ENCODE results near the gene TRPV5. TPM values are rescaled to one million over a fixed set of nuclear protein-coding genes. Genes with fewer than 3 reads are reported as not detected.

Gene TRPV5
- total and polyA plus RNA-seq, 2 of the 8 experiments (the other 6 are each of a cell fraction or from before 2014, with no cell fraction given): 0.03 TPM; not detected in 1

- H3K9me3 ChIP-seq (ENCODE audit: insufficient read depth in 2 of 2, low read depth in 1 of 2, low read length in 1 of 2): no peaks in the 10 kb centered on the region
- DNase-seq (ENCODE audit: low read depth in 1 of 2, low spot score in 2 of 2) (no peak), FAIRE-seq (no peak)
- ChIA-PET POLR2A (ENCODE audit: partially characterized antibody) (interaction anchor here (1.2 kb wide), 1 partner anchor 13 kb away, joined by 3 read pairs; no protein-coding TSS in a partner anchor), CTCF (ENCODE audit: partially characterized antibody) (interaction anchor here (0.8 to 4.4 kb wide), 14 partner anchors 7 to 70 kb away, joined by 3 to 36 read pairs (median 6); partner anchors contain the start of gene KEL)
- H3K27me3 ChIP-seq (replicated peaks in 1 of 4; ENCODE audit: control insufficient read depth in 3 of 4, extremely low read depth in 1 of 4, insufficient read depth in 3 of 4, low read length in 3 of 4): no peaks in the 10 kb centered on the region; a peak in 2 of 7 replicates
- no peak overlapping the region for H4K8ac ChIP-seq (ENCODE audit: extremely low read depth, insufficient read depth, low read length)
- H2BK15ac ChIP-seq (ENCODE audit: low read length): no peak overlapping the region
- no peaks in the 10 kb centered on the region for H3K36me3 ChIP-seq (ENCODE audit: control insufficient read depth in 2 of 4, insufficient read depth in 4 of 4, low read length in 3 of 4)
- H3K56ac ChIP-seq (replicated peaks; ENCODE audit: insufficient read length, low read depth, low read length): no peak overlapping the region
- no peaks in the 10 kb centered on the region for H3K79me1 ChIP-seq (ENCODE audit: low read depth, low read length)
- no peak overlapping the region for H2BK12ac ChIP-seq (ENCODE audit: low read depth, low read length)
- H2BK20ac ChIP-seq (ENCODE audit: low read length): no peak overlapping the region
- H4K20me1 ChIP-seq (replicated peaks in 1 of 2; ENCODE audit: control insufficient read depth in 1 of 2, insufficient read depth in 2 of 2, low read length in 2 of 2): no peaks in the 10 kb centered on the region
- H4K91ac ChIP-seq (replicated peaks; ENCODE audit: insufficient read length, low read length): no peak overlapping the region
- no peak overlapping the region for H3K23ac ChIP-seq (ENCODE audit: insufficient read length)
- no peak overlapping the region for H2BK120ac ChIP-seq (replicated peaks; ENCODE audit: low read depth, low read length)
- H4K5ac ChIP-seq (ENCODE audit: insufficient read length, low read depth, low read length): no peak overlapping the region
- no peak overlapping the region for H3K18ac ChIP-seq (ENCODE audit: extremely low read depth, low read length)
- TF ChIP-seq EZH2 (IDR thresholded peaks at IDR 0.05; ENCODE audit: low read depth, low read length, severe bottlenecking) (no peak), CEBPB (IDR thresholded peaks at IDR 0.05; ENCODE audit: low read depth, low read length) (no peak), RBBP5 (IDR thresholded peaks at IDR 0.05; ENCODE audit: borderline replicate concordance, low read depth, low read length) (no peak)
- no peak overlapping the region for H3K4me2 ChIP-seq (ENCODE audit: insufficient read depth in 1 of 2, low read depth in 2 of 2, low read length in 2 of 2)
- H3K9ac ChIP-seq (replicated peaks in 1 of 4; ENCODE audit: extremely low read depth in 1 of 4, low read depth in 3 of 4, low read length in 3 of 4): no peak overlapping the region
- H2AFZ ChIP-seq (ENCODE audit: low read length): no peak overlapping the region
- H2BK5ac ChIP-seq (ENCODE audit: low read depth, low read length): no peak overlapping the region
- peaks cover 2% of the 10 kb centered on the region; the same call in 1 of the 2 replicates for H3K23me2 ChIP-seq (ENCODE audit: low read depth, low read length)
- H2AK5ac ChIP-seq (ENCODE audit: low read depth, low read length): no peak overlapping the region
- no peak overlapping the region for H3K14ac ChIP-seq (ENCODE audit: insufficient read length)
- no peaks in the 10 kb centered on the region for H3K79me2 ChIP-seq (ENCODE audit: control insufficient read depth in 1 of 2, insufficient read depth in 2 of 2, low read length in 2 of 2)
- H3K4me1 ChIP-seq (replicated peaks in 1 of 4; ENCODE audit: control insufficient read depth in 3 of 4, insufficient read depth in 4 of 4, low read length in 3 of 4): peaks cover 0 to 5% (median 2%) of the 10 kb centered on the region in 4 experiments; a peak in 3 of 7 replicates
- no peak overlapping the region for H3K4me3 ChIP-seq (ENCODE audit: extremely low read depth in 1 of 4, insufficient read depth in 2 of 4, low read depth in 3 of 4, low read length in 4 of 4)
- H3K4ac ChIP-seq (replicated peaks; ENCODE audit: insufficient read length, low read depth, low read length): no peak overlapping the region
- H3K27ac ChIP-seq (ENCODE audit: low read depth, low read length): no peak overlapping the region
- WGBS, 2 experiments (ENCODE audit: extremely low coverage in 1 of 2, insufficient coverage in 1 of 2, insufficient read length in 1 of 2, insufficient replicate concordance in 2 of 2, low coverage in 1 of 2, low lambda C conversion rate in 2 of 2, missing lambda C conversion rate in 1 of 2): 92% methylated on average over 7 of the region's 7 CpGs; no CpG with 5 or more reads in 1 of the 2 experiments
These were observed 462 bp downstream of the TRPV5 start for GRCh38 chr7:142933092-142933475.

Measured in H1 (cell line).